ENCODE results near the gene NPAS3. TPM values are rescaled to one million over a fixed set of nuclear protein-coding genes. Genes with fewer than 3 reads are reported as not detected.

Gene NPAS3
- total RNA-seq, 2 experiments from 2014 or later = not detected

DNA sequence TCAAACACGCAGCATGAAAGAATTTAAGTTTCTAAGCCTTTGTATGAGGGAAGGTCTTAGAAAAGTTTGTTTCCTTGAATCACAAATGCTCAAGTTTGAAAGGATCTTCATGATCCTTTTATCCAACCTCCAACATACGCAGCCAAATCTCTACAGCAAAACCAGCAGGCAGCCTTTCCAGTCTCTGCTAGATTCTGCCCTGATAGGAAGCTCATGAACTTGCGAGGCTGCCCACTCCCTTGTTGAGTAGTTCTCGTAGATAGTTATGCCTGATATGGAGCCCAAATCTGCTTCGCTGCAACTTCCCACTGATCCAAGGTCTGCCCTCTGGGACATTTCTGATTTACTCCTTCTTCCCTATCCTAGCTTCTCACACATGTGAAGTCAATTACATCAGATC, 739.3 kb downstream of the NPAS3 start:
- TF ChIP-seq EZH2phosphoT487 (IDR thresholded peaks at IDR 0.05; ENCODE audit: borderline replicate concordance, low read depth, low read length) = no peak
- TF ChIP-seq, protein P1, sequence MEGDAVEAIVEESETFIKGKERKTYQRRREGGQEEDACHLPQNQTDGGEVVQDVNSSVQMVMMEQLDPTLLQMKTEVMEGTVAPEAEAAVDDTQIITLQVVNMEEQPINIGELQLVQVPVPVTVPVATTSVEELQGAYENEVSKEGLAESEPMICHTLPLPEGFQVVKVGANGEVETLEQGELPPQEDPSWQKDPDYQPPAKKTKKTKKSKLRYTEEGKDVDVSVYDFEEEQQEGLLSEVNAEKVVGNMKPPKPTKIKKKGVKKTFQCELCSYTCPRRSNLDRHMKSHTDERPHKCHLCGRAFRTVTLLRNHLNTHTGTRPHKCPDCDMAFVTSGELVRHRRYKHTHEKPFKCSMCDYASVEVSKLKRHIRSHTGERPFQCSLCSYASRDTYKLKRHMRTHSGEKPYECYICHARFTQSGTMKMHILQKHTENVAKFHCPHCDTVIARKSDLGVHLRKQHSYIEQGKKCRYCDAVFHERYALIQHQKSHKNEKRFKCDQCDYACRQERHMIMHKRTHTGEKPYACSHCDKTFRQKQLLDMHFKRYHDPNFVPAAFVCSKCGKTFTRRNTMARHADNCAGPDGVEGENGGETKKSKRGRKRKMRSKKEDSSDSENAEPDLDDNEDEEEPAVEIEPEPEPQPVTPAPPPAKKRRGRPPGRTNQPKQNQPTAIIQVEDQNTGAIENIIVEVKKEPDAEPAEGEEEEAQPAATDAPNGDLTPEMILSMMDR (conservative IDR thresholded peaks at IDR 0.05; ENCODE audit: low read length) = no peak
- no peak overlapping the region for H2AFZ ChIP-seq (ENCODE audit: low read length)
- H3K79me2 ChIP-seq (ENCODE audit: insufficient read depth, low read depth, low read length) = no peaks in the 10 kb centered on the region
- intact Hi-C loops (cut with micrococcal nuclease; ENCODE audit: unreplicated experiment) = loop anchor here (5.0 kb wide), 1 partner anchor 114 kb away; no protein-coding TSS in a partner anchor
- ChIA-PET POLR2A (no interaction called here), CTCF (ENCODE audit: unreplicated experiment) (no interaction called here)
- H3K9me2 ChIP-seq (ENCODE audit: insufficient read depth, low read length) = no peaks in the 10 kb centered on the region
- no peaks in the 10 kb centered on the region for H3K36me3 ChIP-seq (ENCODE audit: insufficient read depth, low read length)
- no TSS peak for BruUV-seq (replicated peaks)
- no peaks in the 10 kb centered on the region for H3K9me3 ChIP-seq (ENCODE audit: low read length)
- DNase-seq (ENCODE audit: low spot score) = no peak
- H3K4me2 ChIP-seq (ENCODE audit: low read length) = no peak overlapping the region
- no peaks in the 10 kb centered on the region for H3K4me1 ChIP-seq (ENCODE audit: insufficient read depth, low read length, poor library complexity, severe bottlenecking)
- H4K20me1 ChIP-seq (ENCODE audit: insufficient read depth, low read length) = no peaks in the 10 kb centered on the region
- no peak overlapping the region for H3K4me3 ChIP-seq (ENCODE audit: low read depth, low read length, poor library complexity, severe bottlenecking)
- no peak overlapping the region for H3K27ac ChIP-seq (ENCODE audit: low read depth, low read length, poor library complexity, severe bottlenecking)

DNA sequence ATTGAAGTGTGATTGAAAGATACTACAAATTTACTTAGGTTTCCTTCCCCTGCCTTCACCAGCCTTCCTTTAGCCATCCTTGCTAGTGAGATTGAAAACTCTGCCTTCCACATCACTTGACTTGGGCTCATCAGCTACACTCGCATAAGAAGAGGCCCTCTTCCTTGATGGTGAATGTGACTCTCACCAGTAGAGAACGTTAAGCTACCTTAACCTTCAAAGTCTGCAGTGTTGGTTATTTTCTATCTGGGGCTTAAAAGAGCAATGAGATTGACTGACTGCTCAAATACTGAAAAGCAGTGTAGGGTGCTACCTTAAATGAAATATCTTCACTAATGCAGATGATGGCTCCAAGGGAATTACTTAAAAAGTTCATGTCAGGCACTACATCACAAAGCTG, 740.3 kb downstream of the NPAS3 start:
- DNase-seq (ENCODE audit: low spot score) = no peak
- Histone ChIP-seq H3K4me3 (ENCODE audit: low read depth, low read length, poor library complexity, severe bottlenecking) (no peak overlapping the region), H3K4me1 (ENCODE audit: insufficient read depth, low read length, poor library complexity, severe bottlenecking) (no peaks in the 10 kb centered on the region), H3K79me2 (ENCODE audit: insufficient read depth, low read depth, low read length) (no peaks in the 10 kb centered on the region), H3K36me3 (ENCODE audit: insufficient read depth, low read length) (no peaks in the 10 kb centered on the region), H4K20me1 (ENCODE audit: insufficient read depth, low read length) (no peaks in the 10 kb centered on the region), H3K9me2 (ENCODE audit: insufficient read depth, low read length) (no peaks in the 10 kb centered on the region), H2AFZ (ENCODE audit: low read length) (no peak overlapping the region), H3K4me2 (ENCODE audit: low read length) (no peak overlapping the region), H3K27ac (ENCODE audit: low read depth, low read length, poor library complexity, severe bottlenecking) (no peak overlapping the region), H3K9me3 (ENCODE audit: low read length) (no peaks in the 10 kb centered on the region)
- ChIA-PET CTCF (ENCODE audit: unreplicated experiment) (no interaction called here), POLR2A (interaction anchor here (0.6 kb wide), 1 partner anchor 959 kb away, joined by 3 read pairs; no protein-coding TSS in a partner anchor)
- BruUV-seq (replicated peaks) = no TSS peak
- no peak for TF ChIP-seq EZH2phosphoT487 (IDR thresholded peaks at IDR 0.05; ENCODE audit: borderline replicate concordance, low read depth, low read length)
- TF ChIP-seq, protein P1 (conservative IDR thresholded peaks at IDR 0.05; ENCODE audit: low read length) = no peak
- intact Hi-C loops (cut with micrococcal nuclease; ENCODE audit: unreplicated experiment) = loop anchor here (5.0 kb wide), 1 partner anchor 113 kb away; no protein-coding TSS in a partner anchor

DNA sequence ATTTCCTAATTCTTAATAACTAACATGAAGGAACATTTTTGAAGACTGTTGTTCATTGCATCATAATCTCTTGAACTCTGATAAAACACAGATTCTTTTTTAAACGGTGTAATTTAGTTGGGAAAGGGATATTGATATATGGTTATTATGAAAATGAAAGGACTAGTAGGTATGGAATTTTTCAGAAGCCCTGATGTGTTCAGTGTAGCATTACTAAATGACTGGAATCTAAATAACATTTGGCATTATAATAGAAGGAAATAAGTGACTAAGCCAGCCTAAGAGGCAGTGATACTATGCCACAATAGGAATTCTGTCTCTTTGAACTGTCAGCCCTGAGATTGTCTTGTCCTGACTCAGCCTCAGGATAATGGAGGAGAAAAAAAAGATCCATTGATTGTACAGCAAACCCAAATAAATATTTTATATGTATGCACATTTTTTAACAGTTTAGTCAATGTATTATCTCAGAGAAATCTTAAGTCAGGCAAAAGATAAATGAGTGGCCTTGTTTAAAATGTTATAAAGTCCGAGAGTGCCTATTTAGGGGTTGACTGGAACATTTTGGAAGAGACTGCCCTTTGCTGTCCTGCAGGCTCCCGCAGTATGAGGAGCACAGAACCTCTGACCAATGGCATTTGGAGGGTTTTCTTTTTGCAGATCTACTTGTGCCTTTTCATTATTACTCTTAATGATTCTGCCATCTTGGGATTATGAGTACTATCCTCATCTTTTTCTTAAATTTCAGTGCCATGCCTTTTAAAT, 741.0 kb downstream of the NPAS3 start:
- H2AFZ ChIP-seq (ENCODE audit: low read length) = no peak overlapping the region
- no TSS peak for BruUV-seq (replicated peaks)
- TF ChIP-seq, protein P1 (conservative IDR thresholded peaks at IDR 0.05; ENCODE audit: low read length) = no peak
- TF ChIP-seq EZH2phosphoT487 (IDR thresholded peaks at IDR 0.05; ENCODE audit: borderline replicate concordance, low read depth, low read length) = no peak
- no peaks in the 10 kb centered on the region for H4K20me1 ChIP-seq (ENCODE audit: insufficient read depth, low read length)
- H3K9me3 ChIP-seq (ENCODE audit: low read length) = no peaks in the 10 kb centered on the region
- no peak overlapping the region for H3K27ac ChIP-seq (ENCODE audit: low read depth, low read length, poor library complexity, severe bottlenecking)
- intact Hi-C loops (cut with micrococcal nuclease; ENCODE audit: unreplicated experiment) = loop anchor here (5.0 kb wide), 1 partner anchor 113 kb away; no protein-coding TSS in a partner anchor
- ChIA-PET CTCF (ENCODE audit: unreplicated experiment) (no interaction called here), POLR2A (interaction anchor here (0.6 kb wide), 1 partner anchor 960 kb away, joined by 3 read pairs; no protein-coding TSS in a partner anchor)
- DNase-seq (ENCODE audit: low spot score) = no peak
- no peaks in the 10 kb centered on the region for H3K4me1 ChIP-seq (ENCODE audit: insufficient read depth, low read length, poor library complexity, severe bottlenecking)
- H3K4me3 ChIP-seq (ENCODE audit: low read depth, low read length, poor library complexity, severe bottlenecking) = no peak overlapping the region
- no peaks in the 10 kb centered on the region for H3K79me2 ChIP-seq (ENCODE audit: insufficient read depth, low read depth, low read length)
- no peaks in the 10 kb centered on the region for H3K9me2 ChIP-seq (ENCODE audit: insufficient read depth, low read length)
- no peak overlapping the region for H3K4me2 ChIP-seq (ENCODE audit: low read length)
- H3K36me3 ChIP-seq (ENCODE audit: insufficient read depth, low read length) = no peaks in the 10 kb centered on the region
